OCI-LY7 (cell line): ENCODE results near the gene GLRA3.

ENCODE experiments used
- CTCF ChIP-seq: fragments of 200-600 bp; sonication (generic); conservative IDR thresholded peaks from 2 replicates; pipeline ENCODE4 v1.5.1; 2014; ENCODE audit warnings: mild to moderate bottlenecking, antibody characterized with exemption, low read length, moderate library complexity, mixed read lengths
- EZH2phosphoT487 ChIP-seq: fragments of 200-600 bp; sonication (generic); IDR thresholded peaks from 2 replicates; pipeline ENCODE4 v1.6.1; 2018; ENCODE audit warnings: low read depth, borderline replicate concordance, mild to moderate bottlenecking, mixed run types, antibody characterized with exemption, low read length, moderate library complexity, mixed read lengths

GRCh38 chr4:174775366-174775765, 53.7 kb downstream of the GLRA3 start:
- no peak for TF ChIP-seq CTCF
- TF ChIP-seq EZH2phosphoT487, result no peak
